Measurements from ENCODE around the gene ARL15. TPM values are rescaled to one million over a fixed set of nuclear protein-coding genes. Genes with fewer than 3 reads are reported as not detected.
A peak's percentile ranks its signal among the peaks of the same experiment; 100 is the strongest.

ARL15 gene
- total and polyA plus RNA-seq, 8 donors, result 20.2 to 27.7 (median 25.1) TPM

DNA sequence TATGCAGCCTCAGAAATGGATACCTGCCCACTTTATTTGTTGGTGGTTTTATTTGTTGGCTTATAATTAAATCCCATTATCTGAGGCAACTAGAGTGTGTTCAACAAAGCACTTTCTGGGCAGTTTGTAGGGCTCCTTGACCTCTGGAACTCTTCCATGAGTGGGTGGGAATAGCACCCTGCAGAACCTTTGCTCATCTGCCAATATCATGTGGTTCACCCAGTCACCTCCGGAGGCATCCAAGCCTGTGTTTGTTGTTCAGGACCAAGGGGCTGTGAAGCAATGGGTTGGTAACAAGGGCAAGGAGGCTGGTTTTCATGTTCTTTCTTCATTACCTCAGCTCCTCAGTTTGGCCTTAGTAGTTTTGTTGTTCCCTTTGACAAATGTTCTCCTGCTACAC lies 436.0 kb downstream of the ARL15 start:
- no peaks in the 10 kb centered on the region for H3K9me3 ChIP-seq
- TF ChIP-seq, protein P1, sequence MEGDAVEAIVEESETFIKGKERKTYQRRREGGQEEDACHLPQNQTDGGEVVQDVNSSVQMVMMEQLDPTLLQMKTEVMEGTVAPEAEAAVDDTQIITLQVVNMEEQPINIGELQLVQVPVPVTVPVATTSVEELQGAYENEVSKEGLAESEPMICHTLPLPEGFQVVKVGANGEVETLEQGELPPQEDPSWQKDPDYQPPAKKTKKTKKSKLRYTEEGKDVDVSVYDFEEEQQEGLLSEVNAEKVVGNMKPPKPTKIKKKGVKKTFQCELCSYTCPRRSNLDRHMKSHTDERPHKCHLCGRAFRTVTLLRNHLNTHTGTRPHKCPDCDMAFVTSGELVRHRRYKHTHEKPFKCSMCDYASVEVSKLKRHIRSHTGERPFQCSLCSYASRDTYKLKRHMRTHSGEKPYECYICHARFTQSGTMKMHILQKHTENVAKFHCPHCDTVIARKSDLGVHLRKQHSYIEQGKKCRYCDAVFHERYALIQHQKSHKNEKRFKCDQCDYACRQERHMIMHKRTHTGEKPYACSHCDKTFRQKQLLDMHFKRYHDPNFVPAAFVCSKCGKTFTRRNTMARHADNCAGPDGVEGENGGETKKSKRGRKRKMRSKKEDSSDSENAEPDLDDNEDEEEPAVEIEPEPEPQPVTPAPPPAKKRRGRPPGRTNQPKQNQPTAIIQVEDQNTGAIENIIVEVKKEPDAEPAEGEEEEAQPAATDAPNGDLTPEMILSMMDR (IDR thresholded peaks at IDR 0.05), result no peak
- no peaks in the 10 kb centered on the region for H3K27me3 ChIP-seq
- intact Hi-C loops (cut with DNase I), result no loop called here
- DNase-seq (no peak), ATAC-seq (no peak)
- H3K4me1 ChIP-seq, result no peaks in the 10 kb centered on the region
- no peak overlapping the region for H3K4me3 ChIP-seq
- no peak overlapping the region for H3K27ac ChIP-seq
- no peaks in the 10 kb centered on the region for H3K36me3 ChIP-seq

DNA sequence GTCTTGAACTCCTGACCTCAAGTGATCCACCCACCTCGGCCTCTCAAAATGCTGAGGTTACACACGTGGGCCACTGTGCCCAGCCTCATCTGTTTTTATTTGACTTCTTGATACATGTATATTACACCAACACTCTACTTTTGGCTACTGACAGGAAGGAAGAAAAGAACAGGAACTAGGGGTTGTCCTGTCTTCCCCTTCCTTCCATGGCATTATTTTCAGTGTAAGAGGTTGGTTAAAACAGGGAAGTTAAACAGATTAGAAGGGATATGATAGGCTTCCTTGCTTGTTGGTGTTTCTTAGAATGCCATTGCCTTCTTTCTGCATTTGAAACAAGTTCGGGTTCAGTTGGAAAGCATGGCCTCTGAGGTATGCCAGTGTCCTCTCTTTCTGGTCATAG lies 437.1 kb downstream of the ARL15 start:
- Histone ChIP-seq H3K9me3 (no peaks in the 10 kb centered on the region), H3K36me3 (no peaks in the 10 kb centered on the region), H3K27ac (no peak overlapping the region), H3K4me3 (no peak overlapping the region), H3K4me1 (no peaks in the 10 kb centered on the region), H3K27me3 (no peaks in the 10 kb centered on the region)
- intact Hi-C loops (cut with DNase I), result no loop called here
- no peak for ATAC-seq
- no peak for DNase-seq
- TF ChIP-seq, protein P1 (IDR thresholded peaks at IDR 0.05), result no peak

- Histone ChIP-seq H3K4me3 (no peak overlapping the region), H3K9me3 (no peaks in the 10 kb centered on the region), H3K27me3 (no peaks in the 10 kb centered on the region), H3K27ac (no peak overlapping the region), H3K36me3 (no peaks in the 10 kb centered on the region), H3K4me1 (no peaks in the 10 kb centered on the region)
- no peak for DNase-seq
- no peak for ATAC-seq
- intact Hi-C loops (cut with DNase I), result no loop called here
- TF ChIP-seq, protein P1 (IDR thresholded peaks at IDR 0.05), result no peak
Measured at GRCh38 chr5:53871775-53872174, 438.6 kb downstream of the ARL15 start.

DNA sequence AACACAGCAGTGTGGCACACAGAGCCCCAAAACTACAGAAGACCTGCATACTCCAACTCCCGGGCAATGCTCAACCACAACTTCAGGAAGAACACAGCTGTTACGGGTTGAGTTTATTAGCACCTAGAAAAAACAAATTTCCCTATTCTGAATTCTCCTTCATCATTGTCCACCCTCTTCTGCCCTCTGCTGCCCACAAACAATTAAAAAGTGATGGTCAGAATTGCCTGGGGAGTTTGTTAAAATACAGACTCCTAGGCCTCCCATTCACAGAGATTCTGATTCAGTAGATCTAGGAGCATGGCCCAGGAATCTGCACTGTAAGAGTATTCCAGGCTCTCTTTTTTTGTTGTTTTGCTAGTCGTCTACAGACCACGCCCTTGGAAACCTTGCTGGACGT lies 439.3 kb downstream of the ARL15 start:
- DNase-seq, result no peak
- Histone ChIP-seq H3K27ac (no peak overlapping the region), H3K9me3 (no peaks in the 10 kb centered on the region), H3K4me1 (no peaks in the 10 kb centered on the region), H3K4me3 (no peak overlapping the region), H3K27me3 (no peaks in the 10 kb centered on the region), H3K36me3 (no peaks in the 10 kb centered on the region)
- intact Hi-C loops (cut with DNase I), result no loop called here
- peak; percentile 25 for ATAC-seq
- TF ChIP-seq, protein P1 (IDR thresholded peaks at IDR 0.05), result no peak

DNA sequence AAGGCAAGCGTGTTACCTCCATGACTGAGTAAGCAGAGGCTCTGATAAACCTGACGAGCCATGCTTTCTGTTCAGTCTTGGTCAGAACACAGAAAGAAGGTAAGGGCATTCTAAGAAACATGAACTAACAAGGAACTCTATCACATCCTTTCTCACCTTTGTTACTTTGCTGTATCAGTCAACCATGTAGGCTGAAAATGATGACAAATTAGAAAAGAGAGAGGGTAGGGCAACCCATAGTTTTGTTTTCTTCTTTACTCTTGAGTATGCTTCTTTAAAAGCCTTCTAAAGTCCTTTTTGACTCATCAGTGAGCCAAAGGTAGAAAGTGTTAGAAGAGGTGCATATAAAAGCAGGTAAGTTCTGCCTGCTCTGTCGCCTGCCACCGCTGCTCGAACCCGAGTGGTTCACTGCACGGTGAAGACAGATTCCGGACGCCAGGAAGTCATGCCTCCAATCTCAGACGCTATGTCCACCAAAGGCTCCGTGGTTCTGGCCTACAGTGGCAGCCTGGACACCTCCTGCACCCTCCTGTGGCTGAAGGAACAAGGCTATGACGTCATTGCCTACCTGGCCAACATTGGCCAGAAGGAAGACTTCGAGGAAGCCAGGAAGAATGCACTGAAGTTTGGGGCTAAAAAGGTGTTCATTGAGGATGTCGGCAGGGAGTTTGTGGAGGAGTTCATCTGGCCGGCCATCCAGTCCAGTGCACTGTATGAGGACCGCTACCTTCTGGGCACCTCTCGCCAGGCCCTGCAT lies 451.5 kb downstream of the ARL15 start:
- no peaks in the 10 kb centered on the region for H3K4me1 ChIP-seq
- no peaks in the 10 kb centered on the region for H3K27me3 ChIP-seq
- ATAC-seq, result no peak
- no peaks in the 10 kb centered on the region for H3K36me3 ChIP-seq
- H3K27ac ChIP-seq, result no peak overlapping the region
- TF ChIP-seq, protein P1 (IDR thresholded peaks at IDR 0.05), result no peak
- DNase-seq, result no peak
- peaks cover 0 to 14% of the 10 kb centered on the region in 2 donors for H3K9me3 ChIP-seq
- H3K4me3 ChIP-seq, result no peak overlapping the region
- intact Hi-C loops (cut with DNase I), result no loop called here
